ENCODE results near the gene BRI3BP.

BRI3BP gene

GRCh38 chr12:124967016-124967739 is 26.3 kb upstream of the BRI3BP start:
- Histone ChIP-seq H3K9me3 (replicated peaks; ENCODE audit: insufficient read depth, low read length) (no peaks in the 10 kb centered on the region), H3K36me3 (replicated peaks; ENCODE audit: insufficient read depth, low read length) (no peaks in the 10 kb centered on the region)

DNA sequence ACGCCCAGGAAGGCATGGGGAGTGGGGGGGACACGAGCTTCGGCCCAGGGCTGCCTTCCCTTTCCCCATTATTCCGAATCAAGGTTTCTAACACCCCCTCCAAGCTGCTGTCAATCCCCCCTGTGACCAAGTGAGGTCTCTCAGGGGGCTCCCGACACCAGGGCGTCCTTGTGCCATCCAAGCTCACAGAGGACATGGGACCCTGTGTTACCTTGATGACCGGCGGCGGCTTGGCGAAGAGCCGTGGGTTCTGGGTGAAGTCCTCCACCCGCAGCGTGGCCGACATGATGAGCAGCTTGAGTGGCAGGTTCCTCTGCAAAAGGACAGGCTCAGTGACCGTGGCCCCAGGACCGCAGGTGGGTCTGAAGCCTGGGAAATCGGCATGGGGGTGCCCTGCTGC is 24.8 kb upstream of the BRI3BP start:
- no peaks in the 10 kb centered on the region for H4K20me1 ChIP-seq (ENCODE audit: insufficient read depth, low read length)
- no peaks in the 10 kb centered on the region for H3K36me3 ChIP-seq (replicated peaks; ENCODE audit: insufficient read depth, low read length)
- H3K4me1 ChIP-seq (ENCODE audit: low read length): no peaks in the 10 kb centered on the region

More at GRCh38 chr12:124967016-124967739, 26.3 kb upstream of the BRI3BP start:
- no peaks in the 10 kb centered on the region for H3K79me2 ChIP-seq (ENCODE audit: low read length)
- TF ChIP-seq, protein P1, sequence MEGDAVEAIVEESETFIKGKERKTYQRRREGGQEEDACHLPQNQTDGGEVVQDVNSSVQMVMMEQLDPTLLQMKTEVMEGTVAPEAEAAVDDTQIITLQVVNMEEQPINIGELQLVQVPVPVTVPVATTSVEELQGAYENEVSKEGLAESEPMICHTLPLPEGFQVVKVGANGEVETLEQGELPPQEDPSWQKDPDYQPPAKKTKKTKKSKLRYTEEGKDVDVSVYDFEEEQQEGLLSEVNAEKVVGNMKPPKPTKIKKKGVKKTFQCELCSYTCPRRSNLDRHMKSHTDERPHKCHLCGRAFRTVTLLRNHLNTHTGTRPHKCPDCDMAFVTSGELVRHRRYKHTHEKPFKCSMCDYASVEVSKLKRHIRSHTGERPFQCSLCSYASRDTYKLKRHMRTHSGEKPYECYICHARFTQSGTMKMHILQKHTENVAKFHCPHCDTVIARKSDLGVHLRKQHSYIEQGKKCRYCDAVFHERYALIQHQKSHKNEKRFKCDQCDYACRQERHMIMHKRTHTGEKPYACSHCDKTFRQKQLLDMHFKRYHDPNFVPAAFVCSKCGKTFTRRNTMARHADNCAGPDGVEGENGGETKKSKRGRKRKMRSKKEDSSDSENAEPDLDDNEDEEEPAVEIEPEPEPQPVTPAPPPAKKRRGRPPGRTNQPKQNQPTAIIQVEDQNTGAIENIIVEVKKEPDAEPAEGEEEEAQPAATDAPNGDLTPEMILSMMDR (IDR thresholded peaks at IDR 0.05; ENCODE audit: low read length): no peak
- TF ChIP-seq EZH2phosphoT487 (IDR thresholded peaks at IDR 0.05; ENCODE audit: low read length) (no peak), EZH2 (optimal IDR thresholded peaks at IDR 0.05; ENCODE audit: low read depth, low read length) (no peak)
- no peak overlapping the region for H3K4me2 ChIP-seq (ENCODE audit: low read depth, low read length)
- no peaks in the 10 kb centered on the region for H3K27me3 ChIP-seq (replicated peaks; ENCODE audit: insufficient read depth, low read length)
- H3K9ac ChIP-seq (ENCODE audit: low read length): no peak overlapping the region
- H3K27ac ChIP-seq (ENCODE audit: low read length): no peak overlapping the region
- H2AFZ ChIP-seq (ENCODE audit: low read length): no peak overlapping the region
- no peaks in the 10 kb centered on the region for H3K4me1 ChIP-seq (ENCODE audit: low read length)
- H3K4me3 ChIP-seq (ENCODE audit: low read length): no peak overlapping the region
- H3F3A ChIP-seq (ENCODE audit: insufficient read depth, low read length): no peaks in the 10 kb centered on the region
- no peak for DNase-seq
- no peaks in the 10 kb centered on the region for H4K20me1 ChIP-seq (ENCODE audit: insufficient read depth, low read length)
- H3K9me2 ChIP-seq (replicated peaks; ENCODE audit: insufficient read depth, low read length): no peaks in the 10 kb centered on the region

GRCh38 chr12:124970647-124971402 is 22.6 kb upstream of the BRI3BP start:
- H3K4me1 ChIP-seq (ENCODE audit: low read length): no peaks in the 10 kb centered on the region
- no peak overlapping the region for H3K9ac ChIP-seq (ENCODE audit: low read length)
- H3K27ac ChIP-seq (ENCODE audit: low read length): no peak overlapping the region
- H3K9me3 ChIP-seq (replicated peaks; ENCODE audit: insufficient read depth, low read length): no peaks in the 10 kb centered on the region
- no peaks in the 10 kb centered on the region for H3F3A ChIP-seq (ENCODE audit: insufficient read depth, low read length)
- no peaks in the 10 kb centered on the region for H3K27me3 ChIP-seq (replicated peaks; ENCODE audit: insufficient read depth, low read length)
- H3K4me2 ChIP-seq (ENCODE audit: low read depth, low read length): no peak overlapping the region
- no peaks in the 10 kb centered on the region for H3K9me2 ChIP-seq (replicated peaks; ENCODE audit: insufficient read depth, low read length)
- H3K36me3 ChIP-seq (replicated peaks; ENCODE audit: insufficient read depth, low read length): no peaks in the 10 kb centered on the region
- H3K79me2 ChIP-seq (ENCODE audit: low read length): no peaks in the 10 kb centered on the region
- DNase-seq: no peak
- TF ChIP-seq, protein P1 (IDR thresholded peaks at IDR 0.05; ENCODE audit: low read length): no peak
- no peak for TF ChIP-seq EZH2phosphoT487 (IDR thresholded peaks at IDR 0.05; ENCODE audit: low read length)
- no peaks in the 10 kb centered on the region for H4K20me1 ChIP-seq (ENCODE audit: insufficient read depth, low read length)
- H3K4me3 ChIP-seq (ENCODE audit: low read length): no peak overlapping the region
- no peak overlapping the region for H2AFZ ChIP-seq (ENCODE audit: low read length)

More for the DNA sequence above, 24.8 kb upstream of the BRI3BP start:
- no peaks in the 10 kb centered on the region for H3K27me3 ChIP-seq (replicated peaks; ENCODE audit: insufficient read depth, low read length)
- H3K4me3 ChIP-seq (ENCODE audit: low read length): no peak overlapping the region
- no peaks in the 10 kb centered on the region for H3K79me2 ChIP-seq (ENCODE audit: low read length)
- no peak for DNase-seq
- H3K9me3 ChIP-seq (replicated peaks; ENCODE audit: insufficient read depth, low read length): no peaks in the 10 kb centered on the region
- H3K27ac ChIP-seq (ENCODE audit: low read length): no peak overlapping the region
- H3K9me2 ChIP-seq (replicated peaks; ENCODE audit: insufficient read depth, low read length): no peaks in the 10 kb centered on the region
- TF ChIP-seq EZH2phosphoT487 (IDR thresholded peaks at IDR 0.05; ENCODE audit: low read length): no peak
- TF ChIP-seq, protein P1 (IDR thresholded peaks at IDR 0.05; ENCODE audit: low read length): no peak
- no peak for TF ChIP-seq EZH2 (optimal IDR thresholded peaks at IDR 0.05; ENCODE audit: low read depth, low read length)
- H3F3A ChIP-seq (ENCODE audit: insufficient read depth, low read length): no peaks in the 10 kb centered on the region
- no peak overlapping the region for H2AFZ ChIP-seq (ENCODE audit: low read length)
- no peak overlapping the region for H3K4me2 ChIP-seq (ENCODE audit: low read depth, low read length)
- H3K9ac ChIP-seq (ENCODE audit: low read length): no peak overlapping the region

Measured in MM.1S (cell line).